Measurements from ENCODE around the gene C1orf94.

Gene C1orf94

DNA sequence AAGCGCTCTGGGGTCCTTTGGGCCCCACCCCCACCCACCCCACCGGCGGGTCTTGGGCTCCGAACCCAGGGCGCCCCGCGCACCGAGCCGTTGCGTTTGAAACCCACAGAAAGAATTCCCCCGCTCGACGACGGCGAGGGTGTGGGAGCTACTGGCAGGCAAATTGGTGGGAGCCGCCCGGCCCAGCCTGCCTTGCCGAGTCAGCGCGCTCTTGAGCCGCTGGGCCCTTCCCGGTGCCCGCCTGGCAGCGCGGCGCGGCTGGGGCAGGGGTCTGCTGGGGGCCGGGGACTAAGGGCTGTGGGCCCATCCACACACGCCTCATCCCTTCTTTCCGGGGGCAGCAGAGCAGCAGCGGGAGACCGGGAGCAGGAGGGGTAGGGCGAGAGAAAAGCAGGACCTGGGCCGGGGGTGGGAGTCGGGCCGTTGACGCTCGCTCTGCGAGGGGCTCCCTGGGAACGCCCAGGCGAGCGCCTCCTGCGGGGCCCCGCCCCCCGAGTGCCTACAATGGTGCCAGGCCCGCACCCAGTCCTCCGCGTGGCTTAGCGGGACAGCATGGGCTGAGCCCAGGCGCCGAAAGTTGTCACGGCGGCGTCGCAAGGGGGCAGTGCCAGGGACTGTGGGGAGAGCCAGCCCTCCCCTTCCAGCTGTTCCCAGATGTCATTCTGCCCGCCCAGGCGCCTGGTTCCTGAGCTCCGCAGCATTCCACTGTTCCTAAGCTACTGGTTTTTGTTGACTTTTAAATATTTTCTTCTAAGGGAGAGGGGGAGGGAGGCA lies at the start of gene C1orf94:
Gene C1orf94 (plus strand): TSS at position 78 of the 774 bp plus-strand sequence. CDS start 883 bp downstream, outside the sequence.
- DNase-seq, result no peak

- DNase-seq, result no peak
Measured at GRCh38 chr1:34127006-34128000, 49.4 kb upstream of the C1orf94 start.

- no peak for DNase-seq
Measured at GRCh38 chr1:34128186-34128889, 48.4 kb upstream of the C1orf94 start.

GRCh38 chr1:34129630-34130029 lies 47.1 kb upstream of the C1orf94 start:
- DNase-seq, result no peak

DNA sequence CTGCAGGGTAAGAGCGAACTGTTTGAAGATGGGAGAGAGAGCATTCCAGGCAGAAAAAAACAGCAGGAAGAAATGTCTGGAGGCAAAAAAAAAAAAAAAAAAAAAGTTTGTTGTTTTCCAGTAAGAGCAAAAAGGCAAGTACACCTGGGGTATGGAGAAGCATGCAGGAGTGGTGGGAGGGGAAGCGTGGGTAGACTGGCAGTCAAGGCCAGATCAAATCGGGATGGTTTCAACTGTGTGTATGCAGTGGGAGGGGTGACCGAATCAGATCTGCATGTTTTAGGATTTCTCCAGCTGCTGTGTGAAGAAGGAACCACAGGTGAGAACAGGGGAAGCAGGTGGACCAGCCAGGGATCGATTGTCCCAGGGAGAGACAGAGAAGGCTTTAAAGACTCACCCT lies 46.4 kb upstream of the C1orf94 start:
- DNase-seq, result no peak

GRCh38 chr1:34131396-34132160 lies 45.1 kb upstream of the C1orf94 start:
- DNase-seq, result no peak

DNA sequence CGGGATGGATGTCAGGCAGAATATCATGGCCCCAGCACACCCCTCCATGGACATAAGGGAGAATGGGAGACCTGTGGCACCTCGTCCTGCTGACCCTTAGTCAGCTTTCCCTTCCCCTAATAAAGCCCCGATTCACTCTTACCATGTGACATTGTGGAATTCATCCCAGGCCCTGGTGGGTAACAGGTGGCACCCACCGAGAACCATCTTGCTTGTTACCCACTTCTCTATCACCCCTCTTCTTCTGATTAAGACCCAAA lies 44.6 kb upstream of the C1orf94 start:
- no peak for DNase-seq

DNA sequence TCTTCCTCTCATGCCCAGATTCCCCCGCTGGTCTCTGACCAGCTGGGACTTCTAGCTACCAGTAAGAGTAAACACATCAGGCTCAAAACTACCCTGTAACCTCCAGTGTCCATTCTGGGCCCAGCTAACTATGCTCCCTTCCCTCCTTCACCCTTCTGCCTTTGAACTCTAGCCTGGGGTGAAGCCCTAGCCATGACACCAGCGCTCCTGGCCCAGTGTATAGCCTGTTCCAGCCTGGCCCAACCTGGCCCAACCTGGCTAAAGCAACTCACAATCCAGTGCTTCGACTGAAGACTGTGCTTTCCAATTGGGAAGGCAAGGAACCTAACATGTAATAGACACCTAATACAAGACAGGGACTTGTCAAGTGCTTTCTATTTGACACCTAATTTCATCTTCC lies 39.3 kb upstream of the C1orf94 start:
- no peak for DNase-seq

DNA sequence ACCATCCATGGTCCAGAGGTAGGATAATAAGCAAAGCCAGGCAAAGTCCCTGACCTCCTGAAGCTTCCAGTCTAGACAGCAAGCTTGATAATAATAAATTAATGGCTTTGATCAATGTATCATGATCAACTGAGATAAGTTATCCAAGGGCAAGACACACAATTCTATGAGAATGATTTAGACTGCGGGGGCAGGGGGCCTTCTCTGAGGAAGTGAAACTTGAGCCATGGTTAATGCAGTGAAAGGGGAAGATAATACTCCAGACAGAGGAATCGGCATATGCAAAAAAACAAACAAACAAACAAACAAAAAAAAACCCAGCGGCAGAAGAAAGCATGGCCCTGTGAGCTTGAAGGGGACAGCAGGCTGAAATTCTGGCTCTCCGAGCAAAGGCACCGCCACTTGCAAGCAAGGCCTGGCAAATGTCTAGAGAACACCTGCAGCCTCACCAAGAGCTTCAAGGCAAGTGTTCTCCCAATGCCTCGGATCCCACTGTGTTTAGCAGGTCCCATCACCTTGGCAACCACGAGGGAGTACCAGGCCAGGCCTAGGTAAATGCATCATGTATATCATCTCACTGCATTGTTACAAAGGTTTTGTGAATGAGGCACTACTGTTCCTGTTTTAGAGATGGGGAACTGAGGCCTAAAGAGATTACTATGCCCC lies 36.6 kb upstream of the C1orf94 start:
- no peak for DNase-seq

DNA sequence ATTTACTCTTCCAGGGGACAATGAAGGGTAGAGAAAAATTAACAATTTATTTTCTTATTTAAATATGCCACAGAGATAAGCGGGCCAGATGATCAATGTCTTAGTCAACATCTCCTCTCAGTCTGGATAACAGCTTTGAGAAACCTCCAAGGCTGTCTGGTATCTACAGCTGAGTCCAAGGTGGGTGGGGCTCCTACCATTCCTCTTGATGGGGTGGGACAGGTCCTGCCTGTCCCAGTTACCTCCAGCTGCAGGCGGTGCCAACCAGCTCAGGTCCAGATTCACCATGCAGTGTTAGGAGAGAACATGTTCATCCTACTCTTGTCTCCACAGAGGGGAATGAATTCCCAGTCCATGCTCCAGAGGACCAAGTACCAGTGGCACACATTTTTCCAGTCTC lies 32.7 kb upstream of the C1orf94 start:
- DNase-seq, result no peak

- no peak for DNase-seq
Measured at GRCh38 chr1:34144766-34145165, 31.9 kb upstream of the C1orf94 start.

- no peak for DNase-seq
Measured at GRCh38 chr1:34147301-34147700, 29.4 kb upstream of the C1orf94 start.

DNA sequence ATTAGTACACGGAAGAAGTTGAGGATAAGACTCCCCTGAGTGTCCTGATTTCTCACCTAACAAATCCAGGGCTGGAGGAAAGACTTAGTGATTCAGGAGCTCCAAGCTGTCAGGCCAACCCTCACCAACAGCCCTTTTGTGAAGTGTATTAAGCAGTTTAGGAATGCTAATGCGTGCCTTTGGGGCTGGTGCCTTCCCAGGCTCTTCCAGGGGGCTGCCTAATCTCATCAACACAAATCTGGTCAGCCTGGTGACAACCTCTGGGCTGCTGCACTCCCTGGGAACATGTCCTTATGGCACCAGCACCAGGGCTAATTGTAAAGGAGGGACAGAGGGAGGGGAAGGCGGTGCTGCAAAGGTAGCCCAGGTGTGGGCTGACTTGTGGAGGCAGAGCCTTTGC lies 27.2 kb upstream of the C1orf94 start:
- no peak for DNase-seq

DNA sequence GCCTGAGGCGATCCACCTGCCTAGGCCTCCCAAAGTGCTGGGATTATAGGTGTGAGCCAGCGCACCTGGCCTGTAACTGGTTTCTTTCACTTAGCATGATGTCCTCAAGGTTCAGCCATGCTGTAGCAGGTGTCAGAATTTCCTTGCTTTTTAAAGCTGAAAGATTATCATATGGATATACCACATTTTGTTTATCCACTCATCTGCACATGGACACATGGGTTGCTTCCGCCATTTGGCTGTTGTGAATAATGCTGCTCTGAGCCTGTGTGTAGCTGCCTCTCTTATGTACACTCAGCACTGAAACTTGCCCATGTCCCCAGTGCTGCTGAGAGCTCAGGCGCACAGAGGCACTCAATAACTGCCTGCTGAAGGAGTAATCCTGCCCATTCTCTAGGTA lies 23.5 kb upstream of the C1orf94 start:
- DNase-seq, result no peak

GRCh38 chr1:34155860-34156259 lies 20.8 kb upstream of the C1orf94 start:
- DNase-seq, result no peak

DNA sequence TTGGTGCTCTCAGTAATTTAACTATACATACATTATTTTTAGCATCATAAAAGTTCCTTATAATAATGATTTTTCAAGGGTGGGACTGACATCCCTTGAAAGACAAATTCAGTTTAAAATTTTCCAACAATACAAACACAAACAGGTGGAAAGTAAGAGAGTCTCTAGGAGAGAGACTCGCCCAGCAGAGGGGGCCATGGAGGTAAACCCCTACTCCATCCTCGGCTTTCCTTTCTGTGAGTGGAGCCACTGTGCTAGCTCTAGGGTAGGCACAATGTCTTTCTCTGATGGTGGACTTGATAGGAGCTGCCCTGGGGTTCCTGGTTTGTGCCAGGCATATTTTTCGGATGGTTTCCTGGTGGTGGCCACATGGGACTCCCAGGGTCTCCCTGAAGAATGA lies 20.0 kb upstream of the C1orf94 start:
- no peak for DNase-seq

GRCh38 chr1:34162852-34163766 lies 13.6 kb upstream of the C1orf94 start:
- DNase-seq, result no peak

GRCh38 chr1:34163792-34164731 lies 12.6 kb upstream of the C1orf94 start:
- DNase-seq, result no peak

- DNase-seq, result no peak
Measured at GRCh38 chr1:34164771-34165391, 11.8 kb upstream of the C1orf94 start, which contains the start of gene CSMD2. Gene CSMD2, minus strand, starts transcription at chr1:34165230. Its CDS starts 133 bp downstream, at chr1:34165097.
